GM18507 (cell line): ENCODE results near the gene OR4D9.

Source experiments
- DNase-seq: peaks from one replicate; pipeline ENCODE4 v3.0.0; 2011; ENCODE audit warnings: low read depth; ENCODE audit not compliant: insufficient read length; ENCODE audit errors: extremely low spot score
- FAIRE-seq: peaks from 2 replicates; lab custom pipeline; 2011; peaks lifted over from hg19 to GRCh38; lab: Jason Lieb, UNC

Gene OR4D9

DNA sequence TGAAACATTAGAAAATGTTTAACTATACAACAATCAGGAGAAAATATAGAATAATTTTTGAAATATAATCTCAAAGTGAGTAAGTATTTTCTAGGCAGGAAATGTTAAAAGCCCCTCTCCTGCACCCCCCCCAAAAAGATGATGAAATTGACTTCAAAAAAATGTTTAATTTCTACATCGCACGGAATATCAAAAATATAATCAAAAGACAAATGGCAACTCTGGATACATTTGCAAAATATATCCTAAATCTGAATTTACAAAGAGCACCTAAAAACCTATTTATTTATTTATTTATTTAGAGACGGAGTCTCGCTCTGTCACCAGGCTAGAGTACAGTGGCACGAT, 36.9 kb downstream of the OR4D9 start:
- DNase-seq (no peak), FAIRE-seq (no peak)

DNA sequence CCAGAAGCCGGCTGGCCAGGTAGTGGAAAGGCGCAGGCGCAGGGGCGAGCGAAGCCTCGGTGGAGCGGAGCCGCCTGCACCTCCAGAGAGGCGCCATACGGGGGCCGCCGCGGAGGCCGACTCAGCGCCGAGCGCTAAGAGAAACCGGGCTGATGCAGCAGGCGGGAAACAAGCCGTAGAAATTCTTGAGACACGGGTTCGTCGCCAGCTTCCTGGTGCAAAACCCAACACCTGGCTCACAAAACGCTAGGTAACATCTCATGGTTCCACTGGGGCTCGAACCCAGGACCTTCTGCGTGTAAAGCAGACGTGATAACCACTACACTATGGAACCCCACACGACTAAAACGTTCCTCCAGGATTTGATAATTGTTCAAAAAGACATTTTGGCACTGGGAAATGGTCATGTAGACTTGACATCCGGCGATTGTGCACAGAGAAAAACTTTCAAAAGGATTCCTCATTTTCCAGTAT, 39.1 kb downstream of the OR4D9 start:
- DNase-seq (peak; percentile 63), FAIRE-seq (peak; percentile 81)

DNA sequence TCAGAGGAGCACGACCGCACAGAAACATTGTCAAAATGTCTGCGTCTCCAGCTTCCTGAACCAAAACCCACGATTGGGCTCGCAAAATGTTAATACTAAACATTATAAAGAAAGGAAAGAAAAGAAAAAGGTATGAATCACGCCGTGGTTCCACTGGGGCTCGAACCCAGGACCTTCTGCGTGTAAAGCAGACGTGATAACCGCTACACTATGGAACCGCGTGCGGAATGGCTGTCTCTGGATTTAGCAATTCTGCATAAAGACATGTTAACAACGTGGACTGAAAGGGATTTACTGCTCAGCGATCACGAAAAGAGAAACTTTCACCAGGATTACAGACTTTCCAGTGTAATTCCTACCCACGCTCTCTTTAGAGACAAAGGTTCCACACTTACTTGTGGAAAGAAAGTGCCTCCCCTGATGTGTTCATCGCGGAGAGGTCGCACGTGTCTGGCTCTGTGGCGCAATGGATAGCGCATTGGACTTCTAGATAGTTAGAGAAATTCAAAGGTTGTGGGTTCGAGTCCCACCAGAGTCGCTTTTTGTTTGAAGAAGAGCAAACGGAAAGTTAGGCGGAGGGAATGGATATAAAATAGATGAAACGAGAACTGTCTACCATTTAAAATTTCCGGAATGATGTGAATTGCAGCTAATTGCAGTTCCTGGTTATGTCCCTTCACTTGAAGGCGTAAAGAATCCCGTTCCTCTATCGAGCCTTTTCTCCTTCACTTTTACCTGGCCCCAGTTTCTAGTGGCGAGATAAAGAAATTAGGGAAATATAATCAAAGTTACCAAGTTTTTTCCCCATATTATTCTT, 39.7 kb downstream of the OR4D9 start:
- FAIRE-seq (peak; percentile 15), DNase-seq (no peak)

DNA sequence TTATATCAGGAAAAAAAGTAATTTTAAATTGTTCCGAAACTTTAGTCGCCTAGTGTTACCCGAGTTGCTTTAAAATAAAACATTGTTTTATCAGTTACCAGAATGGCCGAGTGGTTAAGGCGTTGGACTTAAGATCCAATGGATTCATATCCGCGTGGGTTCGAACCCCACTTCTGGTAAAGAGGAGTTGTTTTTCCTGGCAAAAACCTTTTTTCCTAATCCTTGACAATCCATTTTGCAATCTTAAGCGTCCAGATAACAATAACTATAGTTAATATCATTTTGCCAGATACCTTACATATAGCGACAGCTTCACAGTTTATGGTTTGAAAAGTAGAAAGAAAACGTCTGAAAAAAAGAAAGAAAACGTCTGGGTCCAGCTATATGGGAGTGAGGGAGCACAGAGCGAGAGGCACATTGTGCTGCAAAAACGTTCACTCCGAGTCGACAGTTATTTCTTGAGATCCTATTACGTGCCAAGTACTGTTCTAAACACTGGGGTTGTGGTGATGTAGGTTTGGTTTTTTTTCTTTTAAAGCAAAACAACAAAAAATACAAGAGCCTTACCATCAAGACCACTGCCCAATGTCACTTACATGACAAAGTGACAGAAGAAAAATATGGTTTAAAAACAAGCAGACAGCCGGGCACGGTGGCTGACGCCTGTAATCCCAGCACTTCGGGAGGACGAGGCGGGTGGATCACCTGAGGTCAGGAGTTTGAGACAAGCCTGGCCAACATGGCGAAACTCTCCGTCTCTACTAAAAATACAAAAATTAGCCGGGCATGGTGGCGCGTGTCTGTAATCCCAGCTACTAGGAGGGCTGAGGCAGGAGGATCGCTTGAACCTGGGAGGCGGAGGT, 40.6 kb downstream of the OR4D9 start:
- DNase-seq, result no peak
- no peak for FAIRE-seq

DNA sequence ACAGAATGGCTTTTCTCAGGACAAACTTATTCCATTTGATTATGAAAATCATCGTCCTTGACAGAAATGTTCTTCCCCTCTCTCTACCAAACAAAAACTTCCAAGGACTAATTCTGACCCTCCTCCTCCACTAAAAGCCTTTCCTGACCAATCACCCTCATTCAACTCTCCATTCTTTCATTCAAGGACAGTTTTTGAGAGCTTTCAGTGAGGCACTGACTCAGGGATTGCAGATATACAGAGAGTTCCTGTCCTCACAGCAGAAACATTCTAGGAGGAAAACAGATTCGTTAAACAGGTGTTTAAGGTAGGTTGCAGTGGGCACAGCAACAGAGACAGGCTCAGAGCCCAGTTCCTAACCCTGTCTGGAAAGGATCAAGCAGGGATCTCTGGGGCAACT, 41.5 kb downstream of the OR4D9 start:
- DNase-seq (no peak), FAIRE-seq (no peak)

DNA sequence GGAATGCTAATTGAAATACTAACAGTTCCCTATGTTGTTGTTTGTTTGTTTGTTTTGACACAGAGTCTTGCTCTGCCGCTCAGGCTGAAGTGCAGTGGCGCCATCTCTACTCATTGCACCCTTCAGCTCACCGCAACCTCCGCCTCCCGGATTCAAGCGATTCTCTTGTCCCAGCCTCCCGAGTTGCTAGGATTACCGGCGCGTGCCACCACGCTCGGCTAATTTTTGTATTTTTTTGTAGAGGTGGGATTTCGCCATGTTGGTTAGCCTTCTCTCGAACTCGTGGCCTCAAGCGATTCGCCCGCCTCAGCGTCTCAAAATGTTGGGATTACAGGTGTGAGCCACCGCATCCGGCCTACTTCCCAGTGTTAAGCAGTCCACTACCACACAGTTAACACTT, 42.0 kb downstream of the OR4D9 start:
- DNase-seq, result no peak
- no peak for FAIRE-seq

DNA sequence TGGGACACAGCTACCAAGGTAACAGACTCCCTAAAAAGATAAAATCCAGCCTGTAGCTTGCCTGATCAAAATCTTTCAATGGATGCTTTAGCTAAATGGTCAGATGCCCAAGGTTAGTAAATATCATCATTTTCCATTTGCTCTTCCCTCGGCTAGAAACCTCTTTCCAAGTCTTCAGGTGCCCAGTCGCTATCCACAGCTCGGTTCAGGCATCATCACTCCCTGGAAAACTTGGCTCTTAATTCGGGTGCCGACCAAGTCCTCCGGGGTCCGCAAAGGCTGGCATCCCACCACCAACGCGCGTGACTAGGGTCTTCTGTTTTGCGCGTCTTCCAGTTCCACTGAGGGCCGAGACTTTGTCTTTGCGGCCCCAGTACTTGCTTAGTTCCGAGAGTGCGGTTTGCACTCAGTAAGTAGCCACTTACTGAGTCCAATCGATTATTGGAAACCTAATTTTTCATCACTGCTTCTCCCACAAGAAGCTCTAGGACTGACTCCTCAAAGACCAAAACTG, 44.3 kb downstream of the OR4D9 start:
- FAIRE-seq (no peak), DNase-seq (no peak)

DNA sequence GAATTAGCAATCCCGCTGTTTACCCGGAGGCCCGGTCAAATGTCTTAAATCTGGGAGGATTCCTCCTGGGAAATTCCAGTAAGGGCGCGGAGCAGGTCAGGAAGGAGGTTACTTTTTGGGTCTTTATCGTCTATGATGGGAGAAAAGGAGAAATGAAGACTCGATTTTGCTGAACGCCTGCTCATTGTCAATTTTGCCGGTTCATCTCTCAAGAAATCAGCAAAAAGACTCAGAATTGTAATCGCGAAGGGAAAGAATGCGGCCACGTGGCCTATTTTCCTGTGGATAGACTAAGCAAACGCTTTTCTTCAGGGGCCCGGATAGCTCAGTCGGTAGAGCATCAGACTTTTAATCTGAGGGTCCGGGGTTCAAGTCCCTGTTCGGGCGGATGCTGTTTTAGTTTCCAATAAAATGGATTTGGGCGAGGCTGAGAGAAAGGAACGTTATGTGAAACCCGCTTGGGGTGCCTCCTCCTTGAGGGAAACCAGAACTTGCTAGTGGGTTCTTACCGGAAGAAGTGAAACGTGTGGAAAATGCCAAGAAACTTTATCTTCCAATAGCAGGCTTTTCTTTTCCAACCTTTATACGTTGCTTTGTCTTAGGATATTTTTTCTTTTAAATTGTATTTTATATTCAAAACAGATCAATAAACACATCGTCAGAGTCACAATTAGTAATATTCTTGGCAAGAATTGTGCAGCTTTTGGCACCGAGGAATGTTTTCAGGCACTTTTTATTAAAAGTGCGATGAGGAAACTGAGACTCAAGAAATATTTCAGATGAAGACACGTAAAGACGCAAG, 45.0 kb downstream of the OR4D9 start:
- DNase-seq, result no peak
- peak; percentile 12 for FAIRE-seq

DNA sequence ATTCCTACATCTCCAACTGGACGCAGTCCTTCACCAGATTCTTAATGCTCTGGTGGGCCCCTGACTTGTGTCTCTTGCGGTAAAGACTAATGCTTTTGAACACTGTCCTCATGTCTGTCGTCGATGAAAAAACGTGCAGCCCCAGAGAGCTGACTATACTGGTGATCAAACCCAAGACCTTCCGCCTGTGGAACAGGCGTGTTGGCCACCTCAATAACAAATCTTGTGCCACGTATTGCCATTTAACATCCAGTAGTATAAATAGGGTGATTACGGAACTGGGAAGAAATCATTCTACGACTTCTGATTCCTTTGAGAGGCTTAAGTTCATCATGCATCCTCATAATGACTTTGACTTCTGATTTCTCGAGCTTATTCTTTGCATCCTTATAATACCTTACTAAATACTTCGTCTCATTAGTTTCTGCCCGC, 45.6 kb downstream of the OR4D9 start:
- DNase-seq, result no peak
- FAIRE-seq, result no peak

DNA sequence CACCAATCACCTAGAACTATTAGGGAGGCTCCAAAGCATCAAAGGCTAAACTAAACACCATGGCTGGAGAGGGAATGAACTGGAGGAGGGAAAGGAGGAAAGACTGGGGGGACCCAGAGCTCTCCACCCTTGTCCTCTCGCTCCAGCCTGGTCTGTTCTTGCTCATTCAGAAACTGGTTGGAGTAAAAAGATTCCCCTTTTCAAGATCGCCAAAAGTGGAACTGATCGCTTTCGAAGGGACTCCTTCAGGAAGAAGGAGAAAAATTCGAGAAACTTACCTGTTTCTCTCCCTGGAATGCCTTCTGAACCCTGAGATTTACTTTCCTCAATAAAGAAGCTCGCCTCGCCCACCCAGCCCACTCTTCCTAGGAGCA, 46.9 kb downstream of the OR4D9 start:
- FAIRE-seq (no peak), DNase-seq (no peak)

DNA sequence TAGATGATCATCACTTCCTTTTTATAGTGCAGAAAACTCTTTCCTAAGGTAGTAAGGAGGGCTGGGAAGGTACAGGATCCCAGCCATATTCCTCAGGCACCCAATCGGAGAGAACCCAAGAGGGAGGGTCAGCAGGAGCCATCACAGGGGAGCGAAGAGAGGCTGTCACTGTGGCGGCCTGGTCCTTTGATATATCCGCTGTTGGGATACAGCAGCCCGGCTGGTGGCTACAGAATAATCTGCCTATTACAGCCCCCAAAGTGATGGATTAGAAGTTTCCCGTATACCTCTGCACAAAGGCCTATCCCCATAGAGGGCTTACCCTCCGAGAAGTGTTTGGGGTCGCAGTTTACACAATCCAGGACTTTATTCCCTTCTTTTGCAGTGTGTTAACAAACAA, 48.5 kb downstream of the OR4D9 start:
- DNase-seq, result no peak

DNA sequence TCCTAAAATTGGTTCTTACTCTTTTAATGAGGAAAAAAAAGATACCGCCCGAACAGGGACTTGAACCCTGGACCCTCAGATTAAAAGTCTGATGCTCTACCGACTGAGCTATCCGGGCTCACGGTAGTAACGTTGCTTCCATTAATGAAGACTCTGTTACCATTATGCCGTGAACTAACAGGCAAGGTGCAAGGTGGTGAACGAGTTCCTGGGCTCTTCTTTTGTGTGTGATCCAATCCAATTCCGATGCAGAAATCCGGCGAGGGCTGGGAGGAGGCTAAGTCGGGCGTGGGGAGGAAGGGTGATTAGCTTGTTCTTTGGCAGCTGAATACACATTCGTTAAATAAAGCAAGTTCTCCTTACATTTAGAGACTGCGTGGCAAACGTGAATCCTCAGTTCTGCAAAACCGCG, 49.0 kb downstream of the OR4D9 start:
- DNase-seq, result no peak
- no peak for FAIRE-seq

More for the DNA sequence above, 48.5 kb downstream of the OR4D9 start:
- no peak for FAIRE-seq

DNA sequence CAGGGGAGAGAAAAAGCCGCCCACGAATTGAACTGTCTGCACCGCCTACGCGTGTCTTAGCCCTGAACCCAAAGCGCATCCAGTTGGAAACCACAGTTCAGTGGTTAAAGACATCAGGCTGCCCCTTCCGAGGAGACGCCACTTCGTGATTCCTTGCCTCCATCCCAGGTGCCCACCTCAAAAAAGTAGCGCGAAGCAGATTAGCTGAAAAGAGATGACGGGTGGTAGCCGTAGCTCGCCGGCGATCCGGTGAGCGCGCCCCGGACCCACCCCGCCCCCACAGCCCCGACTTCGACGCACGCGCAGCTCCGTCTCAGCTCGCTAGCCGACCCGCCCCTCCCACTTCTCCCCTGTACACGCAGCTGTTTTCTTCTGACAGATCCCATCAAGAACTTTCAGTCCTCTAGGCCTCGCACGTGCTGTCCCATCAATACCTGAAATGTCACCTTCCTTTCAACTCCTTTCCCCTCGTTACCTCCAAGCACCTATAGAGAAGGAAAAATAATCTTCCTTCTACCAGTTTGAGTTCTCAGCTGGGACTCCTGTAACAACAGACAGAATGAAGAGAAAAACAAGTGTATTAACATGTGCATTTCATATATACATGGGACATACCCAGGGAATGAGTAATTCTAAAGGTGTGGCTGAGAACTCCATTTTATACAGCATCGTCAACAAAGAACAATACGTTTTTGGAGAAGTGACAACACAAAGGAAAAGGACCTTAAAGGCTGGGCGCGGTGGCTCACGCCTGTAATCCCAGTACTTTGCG, 49.5 kb downstream of the OR4D9 start:
- FAIRE-seq (peak; percentile 73), DNase-seq (no peak)

DNA sequence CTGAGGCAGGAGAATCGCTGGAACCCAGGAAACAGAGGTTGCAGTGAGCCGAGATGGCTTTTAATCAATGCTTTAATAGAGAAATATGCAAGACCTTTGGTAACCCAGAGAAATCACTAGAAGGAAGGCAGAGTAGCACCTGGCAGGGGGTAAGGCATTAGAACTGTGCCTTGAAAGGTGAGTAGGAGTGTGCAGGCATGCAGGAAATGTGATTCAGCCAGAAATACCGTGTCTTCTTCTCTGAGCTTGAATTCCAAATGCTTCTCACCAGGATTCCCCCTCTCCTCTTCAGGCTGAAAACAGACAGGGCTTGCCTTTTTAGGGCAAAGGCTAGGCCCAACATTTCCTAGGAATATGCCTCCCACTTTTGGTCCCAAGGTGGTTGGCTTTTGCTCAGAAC, 51.0 kb downstream of the OR4D9 start:
- FAIRE-seq (no peak), DNase-seq (no peak)
